GM13976 (cell line): Measurements from ENCODE around the gene TRMT10B.
"Not testable (repeated sequence)": the region's sequence is repeated elsewhere in the genome, so short reads cannot be mapped to it uniquely, and the experiment has no call there.

ENCODE experiments used
- DNase-seq: peaks from one replicate; pipeline ENCODE4 v3.0.0; 2012; ENCODE audit warnings: low spot score
- CTCF ChIP-seq: IDR thresholded peaks from 2 replicates; pipeline ENCODE4 v1.5.1; 2012; ENCODE audit warnings: borderline replicate concordance, mild to moderate bottlenecking; ENCODE audit not compliant: insufficient read depth; ENCODE audit errors: extremely low read depth, missing control alignments, control extremely low read depth
- in situ Hi-C: fragments of 300-500 bp; cut with MboI; formaldehyde crosslinking; loops from one replicate; pipeline ENCODE4 v1.12.0; 2022; ENCODE audit warnings: low sequenced_read_pairs, mixed read lengths, inconsistent platforms; ENCODE audit not compliant: unreplicated experiment

The TRMT10B gene

DNA sequence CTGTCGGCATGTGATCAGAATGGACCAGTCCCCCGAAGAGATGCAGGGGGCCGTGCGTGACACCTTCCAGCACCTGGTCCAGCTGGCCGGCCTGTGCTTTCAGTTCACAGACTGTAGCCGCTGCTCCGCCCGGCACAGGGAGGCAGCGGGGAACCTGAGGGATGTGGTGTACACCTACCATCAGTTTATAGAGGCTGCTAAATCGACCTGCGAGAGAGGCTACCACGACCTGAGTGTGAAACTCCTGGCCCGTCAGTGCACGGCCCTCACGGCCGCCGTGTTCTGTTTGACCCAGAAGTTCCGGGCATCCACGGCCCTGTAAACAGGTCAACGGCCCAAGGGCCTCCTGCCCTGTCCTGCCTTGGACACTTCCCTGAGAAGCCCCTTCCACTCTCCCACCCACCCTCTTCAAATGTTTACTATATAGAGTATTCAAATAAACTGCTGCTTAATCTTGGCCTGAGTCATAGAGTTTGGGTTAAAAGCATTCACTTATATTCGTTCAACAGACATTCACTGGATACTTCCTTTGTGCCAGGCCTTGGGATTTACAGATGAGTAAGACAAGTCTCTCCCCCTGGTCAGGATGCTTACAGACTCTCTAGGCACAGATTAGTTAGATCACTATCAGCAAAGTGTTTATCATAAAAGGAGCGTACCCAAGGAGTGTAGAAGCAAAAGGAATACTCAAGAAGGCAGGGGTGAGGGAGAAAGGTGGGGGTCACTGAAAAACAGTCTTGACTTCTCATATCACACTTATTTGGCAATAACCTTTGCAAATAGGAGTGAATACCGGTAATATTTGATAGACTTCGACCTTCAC is 6.9 kb upstream of the TRMT10B start:
- in situ Hi-C loops, result loop anchor here (25.0 kb wide), 1 partner anchor 616 kb away; no protein-coding TSS in a partner anchor
- DNase-seq, result no peak
- no peak for TF ChIP-seq CTCF

DNA sequence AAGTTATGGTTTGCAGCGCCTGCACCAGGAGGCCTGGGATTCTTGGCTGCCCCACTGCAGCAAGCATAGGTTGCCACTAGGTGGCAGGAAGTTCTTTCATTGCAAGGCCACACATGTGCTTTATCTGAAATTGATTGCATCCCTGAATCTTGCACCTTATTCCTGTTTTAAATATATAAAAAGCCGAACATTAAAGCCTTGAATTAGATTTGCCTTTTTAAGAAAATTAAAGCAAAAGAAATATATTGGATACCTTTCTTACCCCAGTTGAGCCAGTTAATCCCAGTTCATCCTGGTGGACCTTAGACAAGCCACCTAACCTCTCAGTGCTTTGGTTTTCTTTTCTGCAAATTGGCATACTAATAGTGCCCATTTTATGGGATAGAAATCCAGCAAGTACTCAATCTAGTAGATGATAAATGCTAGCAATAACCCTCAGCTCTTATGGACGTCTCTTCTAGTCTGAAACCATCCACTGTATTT is 6.3 kb upstream of the TRMT10B start:
- in situ Hi-C loops, result loop anchor here (25.0 kb wide), 1 partner anchor 615 kb away; no protein-coding TSS in a partner anchor
- TF ChIP-seq CTCF, result peak; percentile 85
- DNase-seq, result peak; percentile 87

DNA sequence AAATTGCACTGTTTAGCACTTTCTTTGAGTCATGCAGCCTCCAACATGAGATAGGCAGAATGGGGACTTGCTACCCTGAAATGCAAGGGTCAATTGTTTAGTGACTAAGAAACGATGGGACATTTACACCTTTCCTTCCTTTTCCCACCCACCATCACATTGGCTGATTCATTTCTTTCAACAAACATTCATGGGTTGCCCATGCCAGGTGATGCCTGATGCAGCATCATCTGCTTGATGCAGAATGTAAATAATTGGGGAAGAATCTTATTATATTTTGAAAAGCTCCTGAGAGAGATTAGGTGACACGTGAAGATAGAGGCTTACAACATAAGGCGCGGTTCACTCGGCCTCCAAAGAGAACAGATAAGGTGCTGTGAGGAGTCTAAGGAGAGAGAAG is 4.5 kb upstream of the TRMT10B start:
- in situ Hi-C loops, result loop anchor here (25.0 kb wide), 1 partner anchor 613 kb away; no protein-coding TSS in a partner anchor
- TF ChIP-seq CTCF, result no peak
- no peak for DNase-seq

DNA sequence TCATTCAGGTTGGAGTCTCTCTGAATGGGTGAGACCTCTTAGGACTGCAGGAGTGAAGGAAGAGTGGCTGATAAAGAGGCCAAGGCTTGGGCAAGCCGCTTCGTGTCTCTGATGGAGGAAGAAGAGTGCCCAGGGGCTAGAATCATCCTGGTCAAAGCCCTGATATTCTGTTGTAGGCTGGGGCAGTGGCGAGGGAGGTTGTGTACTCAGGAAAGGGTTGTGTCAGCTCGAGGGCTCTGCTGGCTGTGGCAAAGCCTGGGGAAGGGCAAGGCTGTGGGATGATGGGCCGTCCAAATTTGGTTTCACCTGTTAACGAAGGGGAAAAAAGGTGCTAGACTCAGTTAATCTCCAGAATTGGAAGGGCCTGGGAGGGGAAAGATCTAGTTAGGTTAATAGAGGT is 2.4 kb upstream of the TRMT10B start:
- DNase-seq, result no peak
- no peak for TF ChIP-seq CTCF
- in situ Hi-C loops, result no loop called here

- DNase-seq, in situ Hi-C loops: not testable (repeated sequence)
Observed at GRCh38 chr9:37751704-37752103, 1.9 kb upstream of the TRMT10B start.

DNA sequence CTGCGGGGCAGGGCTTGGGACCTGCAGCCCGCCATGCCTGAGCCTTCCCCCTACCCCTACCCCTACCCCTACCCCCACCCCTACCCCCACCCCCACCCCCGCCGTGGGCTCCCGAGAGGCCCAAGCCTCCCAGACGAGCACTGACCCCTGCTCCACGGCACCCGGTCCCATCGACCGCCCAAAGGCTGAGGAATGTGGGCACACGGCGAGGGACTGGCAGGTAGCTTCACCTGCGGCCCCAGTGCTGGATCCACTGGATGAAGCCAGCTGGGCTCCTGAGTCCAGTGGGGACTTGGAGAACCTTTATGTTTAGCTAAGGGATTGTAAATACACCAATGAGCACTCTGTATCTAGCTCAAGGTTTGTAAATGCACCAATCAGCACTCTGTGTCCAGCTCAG is 1.5 kb upstream of the TRMT10B start:
- in situ Hi-C loops, DNase-seq: not testable (repeated sequence)

GRCh38 chr9:37752642-37753488 is 740 bp upstream of the TRMT10B start:
- in situ Hi-C loops, result no loop called here
- no peak for DNase-seq
- no peak for TF ChIP-seq CTCF
